Measurements from ENCODE around the gene NOS1AP.
"Not testable (repeated sequence)": the region's sequence is repeated elsewhere in the genome, so short reads cannot be mapped to it uniquely, and the experiment has no call there.

GRCh38 chr1:162053949-162054348 lies 15.5 kb upstream of the NOS1AP start:
- TF ChIP-seq CTCF, POLR2A (IDR thresholded peaks at IDR 0.05): not testable (repeated sequence)
